ENCODE data around the gene COA1.
"Not testable (repeated sequence)": the region's sequence is repeated elsewhere in the genome, so short reads cannot be mapped to it uniquely, and the experiment has no call there.

COA1 gene

GRCh38 chr7:43677864-43678263 lies 51.5 kb downstream of the COA1 start:
- no peak for TF ChIP-seq CTCF (conservative IDR thresholded peaks at IDR 0.05; ENCODE audit: control insufficient read depth, insufficient read depth, low read depth, low read length)
- no peak overlapping the region for H3K4me3 ChIP-seq (ENCODE audit: control insufficient read depth, low read depth, low read length)
- DNase-seq (ENCODE audit: low read depth): no peak

- no peak for TF ChIP-seq CTCF (conservative IDR thresholded peaks at IDR 0.05; ENCODE audit: control insufficient read depth, insufficient read depth, low read depth, low read length)
- H3K4me3 ChIP-seq (ENCODE audit: control insufficient read depth, low read depth, low read length): no peak overlapping the region
- peak; percentile 95 for DNase-seq (ENCODE audit: low read depth)
Observed at GRCh38 chr7:43674559-43675436, 54.5 kb downstream of the COA1 start.

- DNase-seq (ENCODE audit: low read depth); H3K4me3 ChIP-seq (ENCODE audit: control insufficient read depth, low read depth, low read length): not testable (repeated sequence)
Observed at GRCh38 chr7:43673243-43673976, 55.9 kb downstream of the COA1 start.

DNA sequence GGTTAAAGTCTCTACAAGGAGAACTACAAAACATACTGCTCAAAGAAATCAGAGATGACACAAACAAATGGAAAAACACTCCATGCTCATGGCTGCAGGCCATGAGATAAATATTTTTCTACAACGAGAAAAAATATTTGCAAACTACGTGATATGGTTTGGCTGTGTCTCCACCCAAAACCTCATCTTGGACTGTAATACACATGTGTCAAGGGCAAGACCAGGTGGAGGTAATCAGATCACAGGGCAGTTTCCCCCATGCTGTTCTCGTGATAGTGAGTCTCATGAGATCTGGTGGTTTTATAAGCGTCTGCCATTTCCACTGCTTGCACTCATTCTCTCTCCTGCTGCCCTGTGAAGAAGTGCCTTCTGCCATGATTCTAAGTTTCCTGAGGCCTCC lies 57.8 kb downstream of the COA1 start:
- H3K4me3 ChIP-seq (ENCODE audit: control insufficient read depth, low read depth, low read length): no peak overlapping the region
- DNase-seq (ENCODE audit: low read depth): no peak
- no peak for TF ChIP-seq CTCF (conservative IDR thresholded peaks at IDR 0.05; ENCODE audit: control insufficient read depth, insufficient read depth, low read depth, low read length)

GRCh38 chr7:43669286-43670081 lies 59.8 kb downstream of the COA1 start:
- peak; percentile 34 for DNase-seq (ENCODE audit: low read depth)
- no peak for TF ChIP-seq CTCF (conservative IDR thresholded peaks at IDR 0.05; ENCODE audit: control insufficient read depth, insufficient read depth, low read depth, low read length)
- H3K4me3 ChIP-seq (ENCODE audit: control insufficient read depth, low read depth, low read length): no peak overlapping the region

- no peak overlapping the region for H3K4me3 ChIP-seq (ENCODE audit: control insufficient read depth, low read depth, low read length)
- DNase-seq (ENCODE audit: low read depth): no peak
- TF ChIP-seq CTCF (conservative IDR thresholded peaks at IDR 0.05; ENCODE audit: control insufficient read depth, insufficient read depth, low read depth, low read length): no peak
Observed at GRCh38 chr7:43668035-43668434, 61.3 kb downstream of the COA1 start.
